ENCODE measurements around the gene ELOVL3.

The ELOVL3 gene

GRCh38 chr10:102268375-102268888 is 42.3 kb downstream of the ELOVL3 start:
- no peaks in the 10 kb centered on the region for H3K27me3 ChIP-seq (replicated peaks; ENCODE audit: control insufficient read depth, insufficient read depth, low read length, poor library complexity, severe bottlenecking)
- H3K4me1 ChIP-seq (ENCODE audit: control insufficient read depth, insufficient read depth, low read length, poor library complexity, severe bottlenecking): no peaks in the 10 kb centered on the region
- H3K36me3 ChIP-seq (ENCODE audit: control insufficient read depth, insufficient read depth, low read length): peaks cover 4% of the 10 kb centered on the region
- no peaks in the 10 kb centered on the region for H3K9me3 ChIP-seq (ENCODE audit: control insufficient read depth, low read length)
- H3K27ac ChIP-seq (ENCODE audit: insufficient read depth, low read length, poor library complexity, severe bottlenecking): no peak overlapping the region
- no peak for DNase-seq
- no peak overlapping the region for H3K4me3 ChIP-seq (ENCODE audit: insufficient read depth, low read depth, low read length, poor library complexity, severe bottlenecking)

GRCh38 chr10:102269017-102269416 is 42.9 kb downstream of the ELOVL3 start:
- Histone ChIP-seq H3K27me3 (replicated peaks; ENCODE audit: control insufficient read depth, insufficient read depth, low read length, poor library complexity, severe bottlenecking) (no peaks in the 10 kb centered on the region), H3K4me1 (ENCODE audit: control insufficient read depth, insufficient read depth, low read length, poor library complexity, severe bottlenecking) (no peaks in the 10 kb centered on the region), H3K27ac (ENCODE audit: insufficient read depth, low read length, poor library complexity, severe bottlenecking) (no peak overlapping the region), H3K36me3 (ENCODE audit: control insufficient read depth, insufficient read depth, low read length) (no peaks in the 10 kb centered on the region), H3K9me3 (ENCODE audit: control insufficient read depth, low read length) (no peaks in the 10 kb centered on the region), H3K4me3 (ENCODE audit: insufficient read depth, low read depth, low read length, poor library complexity, severe bottlenecking) (no peak overlapping the region)
- DNase-seq: no peak

- Histone ChIP-seq H3K27ac (ENCODE audit: insufficient read depth, low read length, poor library complexity, severe bottlenecking) (no peak overlapping the region), H3K4me3 (ENCODE audit: insufficient read depth, low read depth, low read length, poor library complexity, severe bottlenecking) (no peak overlapping the region), H3K4me1 (ENCODE audit: control insufficient read depth, insufficient read depth, low read length, poor library complexity, severe bottlenecking) (no peaks in the 10 kb centered on the region), H3K27me3 (replicated peaks; ENCODE audit: control insufficient read depth, insufficient read depth, low read length, poor library complexity, severe bottlenecking) (no peaks in the 10 kb centered on the region), H3K9me3 (ENCODE audit: control insufficient read depth, low read length) (no peaks in the 10 kb centered on the region), H3K36me3 (ENCODE audit: control insufficient read depth, insufficient read depth, low read length) (no peaks in the 10 kb centered on the region)
- DNase-seq: no peak
These were observed 48.0 kb downstream of the ELOVL3 start for GRCh38 chr10:102274062-102274461.

- H3K27me3 ChIP-seq (replicated peaks; ENCODE audit: control insufficient read depth, insufficient read depth, low read length, poor library complexity, severe bottlenecking): no peaks in the 10 kb centered on the region
- no peak overlapping the region for H3K4me3 ChIP-seq (ENCODE audit: insufficient read depth, low read depth, low read length, poor library complexity, severe bottlenecking)
- peaks cover 3% of the 10 kb centered on the region for H3K4me1 ChIP-seq (ENCODE audit: control insufficient read depth, insufficient read depth, low read length, poor library complexity, severe bottlenecking)
- H3K27ac ChIP-seq (ENCODE audit: insufficient read depth, low read length, poor library complexity, severe bottlenecking): no peak overlapping the region
- DNase-seq: no peak
- no peaks in the 10 kb centered on the region for H3K36me3 ChIP-seq (ENCODE audit: control insufficient read depth, insufficient read depth, low read length)
- no peaks in the 10 kb centered on the region for H3K9me3 ChIP-seq (ENCODE audit: control insufficient read depth, low read length)
These were observed 49.2 kb downstream of the ELOVL3 start for GRCh38 chr10:102275343-102275742.

- DNase-seq: no peak
- Histone ChIP-seq H3K36me3 (ENCODE audit: control insufficient read depth, insufficient read depth, low read length) (no peaks in the 10 kb centered on the region), H3K4me1 (ENCODE audit: control insufficient read depth, insufficient read depth, low read length, poor library complexity, severe bottlenecking) (peaks cover 20% of the 10 kb centered on the region), H3K27me3 (replicated peaks; ENCODE audit: control insufficient read depth, insufficient read depth, low read length, poor library complexity, severe bottlenecking) (no peaks in the 10 kb centered on the region), H3K4me3 (ENCODE audit: insufficient read depth, low read depth, low read length, poor library complexity, severe bottlenecking) (no peak overlapping the region), H3K9me3 (ENCODE audit: control insufficient read depth, low read length) (no peaks in the 10 kb centered on the region), H3K27ac (ENCODE audit: insufficient read depth, low read length, poor library complexity, severe bottlenecking) (no peak overlapping the region)
These were observed 53.0 kb downstream of the ELOVL3 start for GRCh38 chr10:102279104-102279503.
